Panc1 (cell line): ENCODE measurements around the gene CDK14. TPM values are rescaled to one million over a fixed set of nuclear protein-coding genes. Genes with fewer than 3 reads are reported as not detected.

Experiments
- ATAC-seq: fragments of 200-7000 bp; cut with Tn5 transposase; 2 replicates; pipeline ENCODE4 v1.9.1; 2020; ENCODE audit warnings: mild to moderate bottlenecking, moderate library complexity
- BruUV-seq: library from RNA; stranded (reverse); fragments of 400-500 nt; replicated peaks from 2 replicates; lab custom pipeline; 2021; lab: Mats Ljungman, UMichigan
- CTCF ChIA-PET: fragments of 300-600 bp; sonication (Branson Sonifier 250); formaldehyde crosslinking; loops from one replicate; lab custom pipeline; 2022; ENCODE audit warnings: antibody characterized with exemption; lab: Charles Lee
- POLR2A ChIA-PET: fragments of 300-600 bp; sonication (Branson Sonifier 250); formaldehyde crosslinking; loops from one replicate; lab custom pipeline; 2022; ENCODE audit warnings: antibody characterized with exemption; lab: Charles Lee
- DNase-seq: peaks from one replicate; pipeline ENCODE4 v3.0.0-alpha.2; 2010; ENCODE audit warnings: low read depth, low spot score
- H3K27ac ChIP-seq: 2 replicates; pipeline ENCODE4 v1.5.1; 2011; ENCODE audit warnings: mild to moderate bottlenecking, low read length, inconsistent platforms
- H3K27me3 ChIP-seq: fragments of 200-500 bp; sonication (Bioruptor generic); 2 replicates; pipeline ENCODE4 v1.6.0; 2014; ENCODE audit warnings: low read length, inconsistent platforms; ENCODE audit not compliant: control insufficient read depth, insufficient read depth
- H3K36me3 ChIP-seq: fragments of 200-500 bp; sonication (Bioruptor generic); 2 replicates; pipeline ENCODE4 v1.5.1; 2014; ENCODE audit warnings: inconsistent platforms, mild to moderate bottlenecking, low read length, moderate library complexity; ENCODE audit not compliant: control insufficient read depth, insufficient read depth
- H3K4me1 ChIP-seq: 2 replicates; pipeline ENCODE4 v1.5.1; 2011; ENCODE audit warnings: inconsistent platforms, mild to moderate bottlenecking, low read length, moderate library complexity; ENCODE audit not compliant: control insufficient read depth, insufficient read depth
- H3K4me3 ChIP-seq, 2 experiments: 2 replicates each; pipeline ENCODE4 v1.5.1; 2011 to 2012; ENCODE audit warnings: low read depth in 2 of 2, low read length in 2 of 2, mild to moderate bottlenecking in 2 of 2, inconsistent platforms in 1 of 2, moderate library complexity in 1 of 2
- H3K9me3 ChIP-seq: fragments of 200-500 bp; sonication (Bioruptor generic); 2 replicates; pipeline ENCODE4 v1.5.1; 2014; ENCODE audit warnings: low read depth, mild to moderate bottlenecking, inconsistent platforms, low read length, moderate library complexity; ENCODE audit not compliant: control insufficient read depth, insufficient read depth
- POLR2AphosphoS5 ChIP-seq: IDR thresholded peaks from 2 replicates; pipeline ENCODE4 v1.6.1; 2012; ENCODE audit warnings: mild to moderate bottlenecking, low read depth, low read length, moderate library complexity
- SIN3A ChIP-seq: IDR thresholded peaks from 2 replicates; pipeline ENCODE4 v1.6.1; 2012; ENCODE audit warnings: low read depth, mild to moderate bottlenecking, low read length, moderate library complexity, borderline replicate concordance; ENCODE audit not compliant: insufficient read depth
- TCF7L2 ChIP-seq: IDR thresholded peaks from 2 replicates; pipeline ENCODE4 v1.6.1; 2011; ENCODE audit warnings: mild to moderate bottlenecking, low read depth, low read length, inconsistent platforms
- in situ Hi-C: cut with HindIII; loops from 2 replicates; pipeline ENCODE4 v1.10.0; 2016; ENCODE audit warnings: low sequenced_read_pairs, low pct_unique_long_range_greater_than_20kb
- intact Hi-C: fragments of 100-400 bp; cut with micrococcal nuclease; formaldehyde crosslinking; loops from one replicate; pipeline ENCODE4 v1.10.0; 2022; ENCODE audit not compliant: unreplicated experiment
- total RNA-seq: library from RNA; stranded (reverse); gene quantifications from one replicate; pipeline ENCODE4 v1.2.1, GENCODE V29; 2021; ENCODE audit not compliant: unreplicated experiment
- TF ChIP-seq, protein P1 (sequence below), 2 experiments: IDR thresholded peaks; 2 replicates each; pipeline ENCODE4 v1.6.1; 2011 to 2012; ENCODE audit warnings: low read depth in 2 of 2, control low read depth in 1 of 2, low read length in 1 of 2, mild to moderate bottlenecking in 1 of 2, moderate library complexity in 1 of 2; ENCODE audit not compliant: insufficient read depth in 1 of 2
- TF ChIP-seq, protein P2 (sequence below): fragments of 450-650 bp; IDR thresholded peaks from 2 replicates; pipeline ENCODE4 v1.5.1; 2017; ENCODE audit warnings: mild to moderate bottlenecking

CDK14 gene
- total RNA-seq, 1 experiment from 2014 or later = 3.0 TPM

DNA sequence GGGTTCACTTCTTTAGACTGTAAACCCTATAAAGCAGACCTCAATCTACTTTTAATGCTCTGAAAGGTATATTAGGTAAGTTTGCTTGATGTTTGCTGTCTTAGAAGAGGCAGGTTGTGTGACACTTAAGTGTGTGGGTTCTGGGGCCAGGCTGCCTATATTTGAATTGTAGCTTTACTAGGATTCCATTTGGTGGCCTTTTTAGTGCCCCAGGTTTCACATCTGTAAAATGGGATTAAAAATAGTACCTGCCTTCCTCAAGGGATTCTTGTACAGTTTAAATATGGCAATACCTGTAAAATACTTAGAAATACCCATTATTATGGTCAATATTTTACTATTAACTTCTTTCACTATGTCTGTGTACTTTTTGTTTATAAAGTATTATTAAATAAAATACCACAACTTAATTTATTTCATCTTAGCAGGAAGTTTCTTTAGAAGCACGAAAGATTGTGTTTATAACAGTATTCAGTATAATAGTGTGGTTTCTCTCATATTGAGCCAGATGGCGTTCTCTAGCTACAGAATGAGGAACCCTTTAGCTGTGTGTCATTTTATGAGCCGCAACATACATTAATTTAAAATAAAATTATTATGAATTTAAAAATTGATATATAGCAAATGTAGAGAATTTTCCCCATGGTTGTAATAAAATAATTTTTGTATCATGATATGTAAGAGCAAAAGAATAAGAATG is 94.2 kb downstream of the CDK14 start:
- TF ChIP-seq, protein P1, sequence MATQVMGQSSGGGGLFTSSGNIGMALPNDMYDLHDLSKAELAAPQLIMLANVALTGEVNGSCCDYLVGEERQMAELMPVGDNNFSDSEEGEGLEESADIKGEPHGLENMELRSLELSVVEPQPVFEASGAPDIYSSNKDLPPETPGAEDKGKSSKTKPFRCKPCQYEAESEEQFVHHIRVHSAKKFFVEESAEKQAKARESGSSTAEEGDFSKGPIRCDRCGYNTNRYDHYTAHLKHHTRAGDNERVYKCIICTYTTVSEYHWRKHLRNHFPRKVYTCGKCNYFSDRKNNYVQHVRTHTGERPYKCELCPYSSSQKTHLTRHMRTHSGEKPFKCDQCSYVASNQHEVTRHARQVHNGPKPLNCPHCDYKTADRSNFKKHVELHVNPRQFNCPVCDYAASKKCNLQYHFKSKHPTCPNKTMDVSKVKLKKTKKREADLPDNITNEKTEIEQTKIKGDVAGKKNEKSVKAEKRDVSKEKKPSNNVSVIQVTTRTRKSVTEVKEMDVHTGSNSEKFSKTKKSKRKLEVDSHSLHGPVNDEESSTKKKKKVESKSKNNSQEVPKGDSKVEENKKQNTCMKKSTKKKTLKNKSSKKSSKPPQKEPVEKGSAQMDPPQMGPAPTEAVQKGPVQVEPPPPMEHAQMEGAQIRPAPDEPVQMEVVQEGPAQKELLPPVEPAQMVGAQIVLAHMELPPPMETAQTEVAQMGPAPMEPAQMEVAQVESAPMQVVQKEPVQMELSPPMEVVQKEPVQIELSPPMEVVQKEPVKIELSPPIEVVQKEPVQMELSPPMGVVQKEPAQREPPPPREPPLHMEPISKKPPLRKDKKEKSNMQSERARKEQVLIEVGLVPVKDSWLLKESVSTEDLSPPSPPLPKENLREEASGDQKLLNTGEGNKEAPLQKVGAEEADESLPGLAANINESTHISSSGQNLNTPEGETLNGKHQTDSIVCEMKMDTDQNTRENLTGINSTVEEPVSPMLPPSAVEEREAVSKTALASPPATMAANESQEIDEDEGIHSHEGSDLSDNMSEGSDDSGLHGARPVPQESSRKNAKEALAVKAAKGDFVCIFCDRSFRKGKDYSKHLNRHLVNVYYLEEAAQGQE (IDR thresholded peaks at IDR 0.05; ENCODE audit: insufficient read depth in 1 of 2, low read depth in 2 of 2, low read length in 1 of 2) = no peak
- TF ChIP-seq TCF7L2 = no peak
- no peak for TF ChIP-seq SIN3A
- TF ChIP-seq, protein P2, sequence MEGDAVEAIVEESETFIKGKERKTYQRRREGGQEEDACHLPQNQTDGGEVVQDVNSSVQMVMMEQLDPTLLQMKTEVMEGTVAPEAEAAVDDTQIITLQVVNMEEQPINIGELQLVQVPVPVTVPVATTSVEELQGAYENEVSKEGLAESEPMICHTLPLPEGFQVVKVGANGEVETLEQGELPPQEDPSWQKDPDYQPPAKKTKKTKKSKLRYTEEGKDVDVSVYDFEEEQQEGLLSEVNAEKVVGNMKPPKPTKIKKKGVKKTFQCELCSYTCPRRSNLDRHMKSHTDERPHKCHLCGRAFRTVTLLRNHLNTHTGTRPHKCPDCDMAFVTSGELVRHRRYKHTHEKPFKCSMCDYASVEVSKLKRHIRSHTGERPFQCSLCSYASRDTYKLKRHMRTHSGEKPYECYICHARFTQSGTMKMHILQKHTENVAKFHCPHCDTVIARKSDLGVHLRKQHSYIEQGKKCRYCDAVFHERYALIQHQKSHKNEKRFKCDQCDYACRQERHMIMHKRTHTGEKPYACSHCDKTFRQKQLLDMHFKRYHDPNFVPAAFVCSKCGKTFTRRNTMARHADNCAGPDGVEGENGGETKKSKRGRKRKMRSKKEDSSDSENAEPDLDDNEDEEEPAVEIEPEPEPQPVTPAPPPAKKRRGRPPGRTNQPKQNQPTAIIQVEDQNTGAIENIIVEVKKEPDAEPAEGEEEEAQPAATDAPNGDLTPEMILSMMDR = no peak
- no peak for TF ChIP-seq POLR2AphosphoS5
- intact Hi-C loops (no loop called here), in situ Hi-C loops (no loop called here)
- Histone ChIP-seq H3K9me3 (no peaks in the 10 kb centered on the region), H3K4me1 (no peaks in the 10 kb centered on the region), H3K27ac (no peak overlapping the region), H3K4me3 (no peak overlapping the region), H3K27me3 (no peaks in the 10 kb centered on the region), H3K36me3 (no peaks in the 10 kb centered on the region)
- ChIA-PET POLR2A (no interaction called here), CTCF (no interaction called here)
- BruUV-seq = no TSS peak
- ATAC-seq (no peak), DNase-seq (no peak)

DNA sequence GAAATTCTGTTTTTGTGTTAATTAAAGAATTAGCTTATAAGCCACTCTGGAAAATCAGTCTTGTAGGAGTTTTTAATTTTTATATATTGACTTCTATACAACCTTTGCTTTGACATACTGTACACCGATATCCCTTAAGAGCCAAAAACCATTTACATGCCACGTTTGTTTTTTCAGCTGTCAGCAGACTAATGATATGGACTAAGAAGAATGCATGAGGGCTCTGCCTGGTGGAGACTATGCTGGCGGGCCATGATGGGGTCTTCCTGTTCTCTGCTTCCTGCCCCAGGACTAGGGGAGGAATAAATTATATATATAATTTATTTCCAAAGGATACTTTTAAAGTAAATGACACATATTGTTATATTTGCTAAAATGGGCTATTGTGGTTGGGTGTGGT is 96.3 kb downstream of the CDK14 start:
- CTCF ChIA-PET = no interaction called here
- Histone ChIP-seq H3K27me3 (no peaks in the 10 kb centered on the region), H3K9me3 (no peaks in the 10 kb centered on the region), H3K4me3 (no peak overlapping the region), H3K27ac (no peak overlapping the region), H3K4me1 (no peaks in the 10 kb centered on the region), H3K36me3 (no peaks in the 10 kb centered on the region)
- no TSS peak for BruUV-seq
- in situ Hi-C loops = no loop called here
- TF ChIP-seq, protein P2 = no peak
- TF ChIP-seq SIN3A = no peak
- TF ChIP-seq POLR2AphosphoS5 = no peak
- DNase-seq (no peak), ATAC-seq (no peak)
- intact Hi-C loops = no loop called here
- POLR2A ChIA-PET = no interaction called here
